Stimulated activated naive CD8-positive, alpha-beta T cell treated with anti-CD3 and anti-CD28 coated beads, Interleukin-15, Interleukin-2, amounts not matched to agents 100 U/mL and 50 U/mL, for 24 hours (primary cell): ENCODE results near the gene RHOBTB3.

Source experiments
- ATAC-seq: fragments of 150-1000 bp; cut with Tn5 transposase; one replicate; pipeline ENCODE4 v1.10.0; 2021
- DNase-seq: peaks from one replicate; pipeline ENCODE4 v3.0.0; 2021

The RHOBTB3 gene

GRCh38 chr5:95713960-95714710, 17.0 kb upstream of the RHOBTB3 start:
- no peak for DNase-seq
- no peak for ATAC-seq

DNA sequence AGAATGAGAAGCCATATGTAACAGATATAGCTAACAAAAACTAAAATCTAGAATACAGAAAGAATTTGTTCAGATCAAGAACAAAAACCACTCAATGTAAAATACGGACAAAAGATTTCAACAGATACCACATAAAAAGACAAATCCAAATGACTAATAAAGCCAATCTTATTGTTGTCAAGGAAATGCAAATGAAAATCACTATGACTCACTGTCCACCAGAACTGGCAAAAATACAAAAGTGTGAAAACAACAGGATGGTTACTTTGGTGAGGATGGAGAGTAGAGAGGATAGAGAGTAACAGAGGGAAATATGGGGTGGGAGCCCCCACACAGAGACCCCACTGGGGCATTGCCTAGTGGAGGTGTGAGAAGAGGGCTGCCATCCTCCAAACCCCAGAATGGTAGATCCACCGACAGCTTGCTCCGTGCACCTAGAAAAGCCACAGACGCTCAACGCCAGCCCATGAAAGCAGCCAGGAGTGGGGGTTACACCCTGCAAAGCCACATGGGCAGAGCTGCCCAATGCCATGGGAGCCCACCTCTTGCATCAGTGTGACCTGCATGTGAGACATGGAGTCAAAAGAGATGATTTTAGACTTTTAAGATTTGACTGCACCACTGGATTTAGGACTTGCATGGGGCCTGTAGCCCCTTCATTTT, 15.2 kb upstream of the RHOBTB3 start:
- peak; percentile 21 for ATAC-seq
- DNase-seq, result no peak

GRCh38 chr5:95717439-95717838, 13.7 kb upstream of the RHOBTB3 start:
- ATAC-seq, result no peak
- no peak for DNase-seq

DNA sequence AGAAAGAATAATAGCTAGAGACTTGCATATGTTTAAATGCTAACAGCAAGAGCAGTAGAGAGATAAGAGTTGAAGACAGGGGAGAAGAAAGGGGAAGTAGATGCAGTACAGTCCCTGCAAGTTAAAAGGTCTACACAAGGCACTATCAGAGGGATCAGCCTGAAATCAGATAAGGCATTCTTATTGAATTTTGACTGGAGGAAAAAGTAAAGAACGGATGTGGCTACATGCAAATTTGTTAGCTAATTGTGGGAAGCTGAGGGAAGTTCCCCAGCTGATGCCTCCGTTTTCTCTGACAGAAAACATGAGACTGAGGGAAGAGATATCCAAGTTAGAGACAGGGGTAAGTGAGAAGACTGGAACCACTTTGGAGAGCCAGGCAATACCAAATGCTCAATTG, 12.9 kb upstream of the RHOBTB3 start:
- no peak for DNase-seq
- peak; percentile 83 for ATAC-seq

DNA sequence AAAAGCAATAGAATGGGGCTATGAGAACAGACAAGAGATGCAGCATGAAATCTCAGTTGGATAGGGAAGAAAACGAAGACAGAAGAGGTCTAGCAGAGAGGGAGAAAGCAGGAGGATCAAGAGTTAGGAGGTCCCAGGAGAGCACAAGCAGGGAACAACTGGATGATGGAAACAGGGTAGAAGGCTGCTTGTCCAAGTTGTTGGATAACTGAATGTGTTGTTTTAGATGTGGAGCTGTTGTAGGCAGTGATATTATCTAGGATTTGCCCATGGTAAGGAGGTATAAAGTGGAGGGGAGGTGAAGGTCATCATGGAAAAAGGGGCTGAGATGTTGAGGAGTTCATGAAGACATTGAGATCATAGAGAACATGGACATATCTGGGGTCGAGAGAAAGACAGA, 12.4 kb upstream of the RHOBTB3 start:
- ATAC-seq, result no peak
- no peak for DNase-seq

DNA sequence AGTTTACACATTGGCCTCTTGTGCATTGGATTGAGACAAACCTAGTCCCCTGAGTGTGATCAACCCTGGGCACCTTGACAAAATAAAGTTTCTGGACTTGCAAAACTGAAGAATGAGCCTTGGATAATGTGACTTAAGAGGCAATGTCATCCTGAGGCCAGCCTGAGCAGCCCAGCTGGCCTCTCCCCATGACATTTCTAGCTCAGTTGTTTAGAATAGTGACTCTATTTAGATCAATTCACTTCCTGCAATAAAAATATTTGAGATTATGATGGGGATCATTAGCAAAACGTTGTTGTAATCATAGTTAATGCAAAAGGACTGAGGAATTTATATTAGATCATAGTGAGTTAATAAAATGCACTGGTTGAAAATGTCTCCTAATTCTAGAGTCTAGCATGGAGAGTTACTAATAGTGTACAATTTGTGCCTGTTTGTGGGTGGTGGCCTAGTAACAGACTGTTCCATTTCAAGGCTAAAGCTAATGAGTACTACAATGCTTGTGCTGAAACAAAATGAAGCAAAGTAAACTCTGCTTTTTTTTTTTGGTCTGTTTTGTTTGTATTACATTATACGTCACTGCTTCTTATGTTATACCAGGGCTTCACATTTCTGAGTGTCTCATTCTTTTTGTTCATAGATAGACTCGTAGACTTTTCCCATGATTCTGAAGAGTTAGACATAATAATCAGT, 10.9 kb upstream of the RHOBTB3 start:
- no peak for ATAC-seq

GRCh38 chr5:95721582-95722295, 9.4 kb upstream of the RHOBTB3 start:
- DNase-seq (no peak), ATAC-seq (no peak)

More for the DNA sequence above, 10.9 kb upstream of the RHOBTB3 start:
- no peak for DNase-seq

- ATAC-seq (no peak), DNase-seq (no peak)
These were observed 7.3 kb upstream of the RHOBTB3 start for GRCh38 chr5:95723632-95724369.

GRCh38 chr5:95725071-95725820, 5.9 kb upstream of the RHOBTB3 start:
- DNase-seq (no peak), ATAC-seq (no peak)

GRCh38 chr5:95725937-95726810, 5.0 kb upstream of the RHOBTB3 start:
- ATAC-seq, result no peak

GRCh38 chr5:95726811-95727763, 4.0 kb upstream of the RHOBTB3 start:
- ATAC-seq (no peak), DNase-seq (no peak)

More at GRCh38 chr5:95725937-95726810, 5.0 kb upstream of the RHOBTB3 start:
- DNase-seq, result no peak

DNA sequence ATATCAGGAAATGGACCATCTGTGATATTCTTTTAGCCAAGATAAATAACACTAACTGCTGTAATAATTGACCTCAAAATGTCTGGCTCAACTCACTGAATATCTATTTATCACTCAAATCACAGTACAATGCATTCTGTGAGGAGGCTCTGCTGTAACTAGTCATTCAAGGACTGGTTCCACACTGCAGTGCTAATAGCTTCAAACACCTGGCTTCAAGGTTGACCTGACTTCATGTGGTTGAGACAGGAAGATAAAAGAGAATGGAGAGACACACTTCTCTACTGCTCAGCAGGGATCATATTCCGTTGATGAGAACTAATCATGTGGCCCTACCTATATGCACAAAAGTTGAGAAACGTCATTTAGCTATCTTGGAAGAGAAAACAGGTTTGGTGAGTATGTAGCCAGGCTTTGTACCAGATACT, 3.4 kb upstream of the RHOBTB3 start:
- ATAC-seq (no peak), DNase-seq (no peak)

- ATAC-seq (peak; percentile 34), DNase-seq (no peak)
These were observed 2.5 kb upstream of the RHOBTB3 start for GRCh38 chr5:95728494-95729114.

DNA sequence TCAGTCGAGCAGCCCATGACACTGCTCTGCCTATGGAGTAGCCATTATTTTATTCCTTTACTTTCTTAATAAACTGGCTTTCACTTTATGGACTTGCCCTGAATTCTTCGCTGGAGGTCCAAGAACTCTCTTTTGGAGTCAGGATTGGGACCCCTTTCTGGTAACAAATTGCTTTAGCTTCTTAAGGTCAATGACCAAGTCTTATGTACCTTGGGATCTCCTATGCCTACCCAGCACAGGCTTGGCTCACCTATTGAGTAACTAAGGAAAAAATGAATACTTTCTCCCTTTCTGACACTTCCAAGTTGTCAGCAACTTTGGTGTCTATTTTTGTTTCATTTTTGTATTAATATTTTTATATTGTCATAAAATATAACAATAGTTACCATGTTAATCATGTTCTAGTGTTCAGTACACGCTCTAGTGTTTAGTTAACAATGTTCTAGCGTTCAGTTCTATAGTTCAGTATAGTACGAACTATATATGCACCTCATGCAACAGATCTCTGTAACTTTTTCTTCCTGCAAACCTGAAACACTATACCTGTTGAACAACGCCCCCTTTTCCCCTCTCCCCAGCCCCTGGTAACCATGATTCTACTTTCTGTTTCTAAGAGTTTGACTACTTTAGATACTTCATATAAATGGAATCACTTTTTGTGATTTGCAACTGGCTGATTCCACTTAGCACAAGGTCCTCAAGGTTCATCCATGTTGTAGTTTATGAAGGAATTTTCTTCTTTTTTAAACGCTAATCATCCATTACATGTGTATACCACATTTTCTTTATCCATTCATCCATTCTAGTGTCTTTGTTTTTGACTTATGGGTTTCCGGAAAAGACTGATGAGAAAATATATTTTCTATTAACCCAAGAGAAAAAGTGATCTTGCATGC, 1.8 kb upstream of the RHOBTB3 start:
- no peak for ATAC-seq
- no peak for DNase-seq

DNA sequence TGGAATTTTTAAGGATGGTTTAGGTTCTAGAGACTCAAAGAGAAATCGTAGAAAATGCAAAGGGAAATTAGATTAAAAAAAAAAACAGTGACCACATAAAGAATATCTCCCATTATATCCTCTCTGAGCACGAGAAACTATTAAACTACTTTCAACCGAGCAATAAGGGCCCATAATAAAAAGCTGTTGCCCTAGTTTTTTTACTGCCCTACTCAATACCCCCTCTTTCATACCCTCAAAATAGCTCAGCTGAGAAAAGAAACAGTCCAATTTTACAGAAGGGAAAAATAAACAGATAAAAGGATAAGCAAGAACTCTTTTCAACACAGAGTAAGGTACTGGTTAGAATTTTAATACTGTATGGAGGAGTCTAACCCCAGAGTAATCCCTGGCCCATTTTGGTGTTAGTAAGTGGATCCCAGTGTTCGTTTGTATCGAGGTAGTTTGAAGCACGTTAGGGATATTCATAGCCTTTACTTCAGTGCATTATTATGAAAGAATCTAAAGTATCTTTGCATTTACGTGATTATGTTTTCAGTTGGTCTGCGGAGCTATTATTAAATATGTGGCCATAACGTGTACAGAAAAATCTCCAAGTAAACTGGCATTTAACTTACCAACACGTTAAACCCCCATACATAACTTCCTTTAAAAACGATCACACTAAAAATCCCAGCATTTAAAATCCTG, 980 bp upstream of the RHOBTB3 start:
- DNase-seq (no peak), ATAC-seq (no peak)
